Measurements from ENCODE around the gene USP14.

USP14 gene

DNA sequence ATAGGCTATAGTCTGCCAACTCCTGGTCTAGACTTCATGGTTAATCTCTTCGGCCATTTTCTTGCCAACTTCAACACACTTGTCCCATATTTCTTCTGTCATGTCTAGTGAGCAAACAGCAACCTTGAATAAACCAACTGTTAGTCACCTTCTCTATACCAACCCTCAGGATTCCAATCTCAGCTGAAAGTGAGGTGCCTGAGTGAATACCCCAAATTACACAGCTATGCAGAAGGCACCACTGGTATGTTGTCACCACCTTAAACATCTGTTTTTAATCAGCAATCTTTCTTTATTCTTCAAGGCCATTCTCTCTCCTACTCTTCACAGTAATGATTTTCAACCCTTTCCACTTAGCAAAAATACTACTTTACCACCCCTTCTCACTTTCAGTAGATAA is 70.2 kb downstream of the USP14 start:
- no peak for DNase-seq

DNA sequence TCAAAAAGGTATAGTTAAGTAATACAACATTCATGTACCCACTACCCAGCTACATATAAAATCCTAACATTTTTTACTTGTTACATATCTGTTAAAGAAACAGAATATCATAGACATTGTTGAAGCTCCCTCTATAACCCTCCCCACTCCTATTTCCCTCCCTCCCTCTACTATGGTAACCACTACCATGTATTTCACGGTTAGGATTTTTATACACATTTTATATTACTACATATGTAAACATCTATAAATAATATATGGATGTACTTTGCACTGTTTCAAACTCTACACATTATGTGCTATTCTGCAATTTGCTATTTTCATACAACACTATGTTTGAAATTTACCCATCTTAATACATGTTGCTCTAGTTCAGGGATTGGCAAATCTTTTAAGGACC is 73.2 kb downstream of the USP14 start:
- no peak for DNase-seq

DNA sequence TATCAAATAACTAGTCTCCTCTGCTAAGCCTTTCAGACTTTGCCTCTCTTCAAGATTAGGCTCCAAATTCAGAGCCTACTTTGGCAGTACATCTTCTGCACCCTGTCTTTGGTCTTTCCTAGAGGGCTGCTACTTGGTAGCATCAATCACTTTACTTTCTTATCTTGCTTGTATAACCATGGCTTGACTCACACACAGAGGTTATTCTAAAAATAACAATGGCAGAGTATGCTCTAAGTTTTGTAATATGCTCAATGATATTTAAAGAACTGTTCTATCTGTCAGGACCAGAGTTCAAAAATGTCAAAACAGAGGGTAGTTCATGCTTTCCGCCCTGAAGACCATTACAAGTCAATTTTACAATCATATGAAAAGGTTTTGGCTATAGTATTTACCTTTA is 81.8 kb downstream of the USP14 start:
- DNase-seq, result no peak

DNA sequence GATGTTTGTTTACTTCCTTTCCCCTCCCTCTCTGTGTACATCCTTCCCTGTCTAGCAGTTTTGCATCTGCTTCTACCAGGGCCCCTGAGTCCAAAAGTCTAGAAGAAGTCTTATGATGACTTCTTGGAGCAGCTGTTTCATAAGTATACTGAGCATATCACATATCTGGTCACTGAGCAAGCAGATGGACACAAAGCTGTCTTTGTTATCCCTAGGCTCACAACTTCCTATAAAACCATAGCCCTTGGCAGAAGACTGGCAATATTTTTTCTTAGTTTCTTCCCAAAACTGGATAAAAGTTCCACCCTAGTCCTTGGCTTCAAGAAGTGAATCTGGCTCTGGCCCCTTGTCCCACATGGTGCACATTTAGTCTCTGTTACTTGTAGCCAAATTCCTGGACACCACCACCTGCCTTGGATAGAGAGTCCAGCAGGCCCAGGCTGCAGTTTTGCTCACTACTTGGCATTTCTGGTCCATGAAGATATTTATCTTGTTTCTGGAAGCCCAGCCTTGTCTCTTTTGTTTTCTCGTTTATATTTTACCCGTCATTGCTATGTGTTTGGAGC is 87.0 kb downstream of the USP14 start:
- DNase-seq, result peak in 1 of 14 donors; percentile 37

DNA sequence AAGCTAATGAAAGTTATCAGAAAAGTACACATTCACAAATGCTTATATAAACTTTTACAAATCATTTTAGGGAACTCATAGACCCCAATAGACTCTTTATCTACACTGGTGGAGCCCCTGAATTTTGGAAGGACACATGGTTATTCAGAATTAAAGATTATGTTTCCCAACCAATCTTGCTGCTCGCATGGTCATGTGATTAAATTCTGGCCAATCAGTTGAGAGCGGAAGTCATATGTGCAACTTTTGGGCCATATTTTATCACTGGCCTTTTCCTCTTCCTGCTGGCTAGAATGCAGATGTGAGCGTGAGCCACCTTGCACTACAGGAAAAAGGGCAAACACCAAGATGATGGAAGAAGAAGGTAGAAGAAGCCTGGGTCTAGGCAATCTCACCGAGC is 89.7 kb downstream of the USP14 start:
- no peak for DNase-seq

DNA sequence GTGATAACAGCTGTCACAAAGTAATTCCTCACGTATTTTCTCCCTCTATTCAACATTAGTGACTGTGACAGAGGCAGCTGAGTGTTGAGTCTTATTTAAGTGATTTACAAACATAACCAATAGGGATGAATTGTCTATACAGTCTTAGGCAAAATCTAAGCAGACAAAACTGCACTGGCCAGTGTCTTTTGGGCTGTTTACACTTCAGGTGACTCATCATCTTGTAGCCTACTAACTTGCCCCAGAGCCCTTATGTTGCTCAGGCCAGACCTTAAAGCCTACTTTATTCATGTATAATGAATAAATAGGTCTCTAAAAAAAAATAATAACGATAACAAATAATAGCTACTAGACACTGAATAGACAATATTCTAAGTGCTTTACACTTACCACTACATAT is 92.3 kb downstream of the USP14 start:
- DNase-seq, result no peak

DNA sequence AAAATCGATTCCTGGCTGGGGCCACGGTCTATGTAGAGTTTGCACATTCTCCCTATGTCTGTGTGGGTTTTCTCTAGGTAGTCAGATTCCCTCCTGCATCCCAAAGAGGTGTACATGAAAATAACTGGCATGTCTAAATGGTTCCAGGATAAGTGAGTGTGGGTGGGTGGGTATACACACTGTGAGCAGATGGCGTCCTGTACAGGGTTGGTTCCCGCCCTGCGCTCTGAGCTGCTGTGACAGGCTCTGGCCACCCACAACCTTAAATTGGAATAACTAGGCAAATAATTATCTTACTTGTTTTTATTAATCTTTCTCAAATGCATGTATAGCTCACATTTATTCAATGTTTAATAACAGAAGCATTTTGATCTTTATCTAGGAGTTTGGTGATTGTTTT is 93.2 kb downstream of the USP14 start:
- no peak for DNase-seq

DNA sequence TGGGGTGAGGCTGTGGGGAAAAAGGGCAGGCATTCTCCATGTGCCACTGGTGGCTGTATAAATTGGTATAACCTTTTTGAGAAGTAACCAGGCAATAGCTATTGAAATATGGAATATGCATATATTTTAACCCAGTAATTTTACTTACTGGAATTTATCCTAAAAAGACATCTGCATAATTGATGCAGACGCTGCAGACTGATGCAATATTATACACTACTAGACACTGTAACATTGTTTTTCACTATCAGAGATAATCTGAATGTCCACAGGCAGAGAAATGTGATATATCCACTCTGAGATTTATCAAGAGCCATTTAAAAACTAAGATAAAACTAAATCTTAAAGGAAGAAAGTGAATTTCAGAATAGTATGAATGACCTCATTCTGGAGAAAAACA is 94.8 kb downstream of the USP14 start:
- DNase-seq, result no peak

DNA sequence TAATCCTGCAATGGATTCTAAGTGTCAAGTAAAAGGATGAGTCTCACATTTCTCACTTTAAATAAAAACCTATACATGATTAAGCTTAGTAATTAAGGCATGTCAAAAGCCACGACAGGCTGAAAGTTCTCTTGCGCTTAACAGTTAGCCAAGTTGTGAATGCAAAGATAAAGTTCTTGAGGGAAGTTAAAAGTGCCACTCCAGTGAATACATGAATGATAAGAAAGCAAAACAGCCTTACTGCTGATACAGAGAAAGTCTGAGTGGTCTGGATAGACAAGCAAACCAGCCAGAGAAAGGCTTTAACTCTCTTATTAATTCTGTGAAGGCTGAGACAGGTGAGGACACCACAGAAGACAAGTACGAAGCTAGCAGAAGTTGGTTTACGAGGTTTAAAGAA is 96.8 kb downstream of the USP14 start:
- no peak for DNase-seq

DNA sequence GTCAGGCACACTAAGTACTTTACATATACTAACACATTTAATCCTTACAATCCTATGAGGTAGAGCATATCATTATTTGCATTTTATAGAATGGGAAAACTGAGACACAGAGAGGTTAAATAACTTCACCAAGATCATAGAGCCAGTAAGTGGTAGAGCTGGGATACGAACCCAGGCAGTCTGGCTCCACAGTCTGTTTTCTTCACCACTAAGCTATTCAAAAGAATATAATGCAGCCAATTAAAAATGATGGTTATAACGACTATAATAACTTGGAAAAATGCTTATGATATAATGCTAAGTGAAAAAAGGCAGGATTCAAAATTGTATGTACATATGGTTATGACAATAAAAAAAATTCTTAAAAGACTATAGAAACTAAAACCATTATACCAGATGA is 102.2 kb downstream of the USP14 start:
- no peak for DNase-seq

DNA sequence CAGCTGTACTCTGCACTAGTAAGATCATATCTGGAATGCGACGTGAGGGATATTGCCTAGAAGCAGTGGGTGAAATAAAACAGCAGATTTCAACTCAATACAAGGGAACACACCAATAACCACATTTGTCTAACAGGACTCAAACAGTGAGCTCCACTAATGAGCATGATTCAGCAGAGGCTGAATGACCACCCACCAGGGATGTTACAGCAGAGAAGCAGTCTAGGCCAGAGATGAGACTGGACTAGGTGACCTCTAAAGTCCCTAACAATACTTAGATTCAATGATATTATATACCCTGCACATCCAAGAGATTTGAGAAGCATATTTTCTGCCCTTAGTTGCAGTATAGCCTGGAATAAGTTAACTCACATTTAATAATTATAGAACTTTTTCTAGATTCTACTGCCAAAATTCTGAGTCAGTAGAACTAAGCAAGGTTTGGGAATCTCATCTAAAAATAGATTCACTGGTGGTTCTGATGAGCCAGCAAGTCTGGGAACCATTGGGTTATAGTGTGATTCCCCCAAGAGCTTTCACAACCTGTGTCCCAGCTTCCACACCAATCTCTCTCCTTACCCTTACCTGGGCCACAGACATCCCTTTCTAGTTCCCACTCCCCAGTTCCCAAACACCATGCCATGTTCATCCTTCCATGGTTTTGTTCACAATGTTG is 103.2 kb downstream of the USP14 start:
- no peak for DNase-seq
